ENCODE measurements around the gene S100A16. TPM values are rescaled to one million over a fixed set of nuclear protein-coding genes. Genes with fewer than 3 reads are reported as not detected.
A peak's percentile ranks its signal among the peaks of the same experiment; 100 is the strongest.

The S100A16 gene
- total and polyA plus RNA-seq, 5 donors from 2014 or later = not detected

DNA sequence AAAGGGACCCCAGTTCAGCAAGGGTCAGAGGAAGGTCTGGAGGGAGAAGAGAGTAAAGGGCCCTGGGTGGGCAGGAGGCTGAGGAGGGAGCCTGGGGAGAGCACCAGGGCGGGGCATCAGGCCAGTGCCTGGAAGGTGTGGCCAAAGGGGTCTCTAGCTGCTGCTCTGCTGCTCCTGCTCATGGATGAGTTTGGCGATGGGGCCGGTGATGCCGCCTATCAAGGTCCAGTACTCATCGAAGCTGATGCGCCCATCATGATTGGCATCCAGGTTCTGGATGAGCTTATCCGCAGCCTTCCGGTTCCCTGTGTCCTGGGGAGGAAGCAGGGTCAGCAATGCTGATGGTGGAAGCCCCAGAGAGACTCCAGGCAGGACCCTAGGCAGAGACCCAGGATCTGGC is 5.6 kb downstream of the S100A16 start:
- Mint-ChIP-seq H3K9me3 (peaks cover 0 to 2% (median 0%) of the 10 kb centered on the region in 7 donors), H3K4me3 (no peak overlapping the region), H3K36me3 (no peaks in the 10 kb centered on the region), H3K27ac (no peak overlapping the region), H3K4me1 (no peaks in the 10 kb centered on the region), H3K27me3 (peaks cover 23% of the 10 kb centered on the region)
- no peak for ATAC-seq (ENCODE audit: low read depth in 2 of 2)
- Histone ChIP-seq H3K27ac (ENCODE audit: insufficient read depth, low read length, poor library complexity, severe bottlenecking) (no peak overlapping the region), H3K27me3 (ENCODE audit: control insufficient read depth, insufficient read depth, low read length) (no peaks in the 10 kb centered on the region), H3K9me3 (ENCODE audit: control insufficient read depth in 2 of 2, low read length in 2 of 2) (no peaks in the 10 kb centered on the region), H3K4me3 (ENCODE audit: low read depth, low read length) (no peak overlapping the region), H3K36me3 (ENCODE audit: control insufficient read depth, insufficient read depth, low read length) (no peaks in the 10 kb centered on the region), H3K4me1 (ENCODE audit: control insufficient read depth, insufficient read depth, low read length, poor library complexity, severe bottlenecking) (no peaks in the 10 kb centered on the region)
- no peak for DNase-seq

DNA sequence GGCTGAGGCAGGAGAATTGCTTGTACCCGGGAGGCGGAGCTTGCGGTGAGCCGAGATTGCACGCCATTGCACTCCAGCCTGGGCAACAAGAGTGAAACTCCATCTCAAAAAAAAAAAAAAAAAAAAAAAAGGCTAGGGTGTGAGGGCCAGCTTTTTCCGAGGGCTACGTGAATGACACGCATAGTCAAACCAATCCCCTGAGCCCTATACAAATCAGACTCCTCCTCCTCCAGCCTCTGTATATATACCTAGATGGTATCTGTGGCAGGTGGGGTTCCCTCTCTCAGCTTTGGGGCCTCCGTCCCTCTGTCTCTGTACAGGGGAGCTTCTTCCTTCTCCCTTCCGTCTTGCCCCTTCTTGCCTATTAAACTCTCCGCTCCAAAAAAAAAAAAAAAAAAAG is 6.7 kb downstream of the S100A16 start:
- peaks cover 0 to 4% (median 1%) of the 10 kb centered on the region in 4 donors for H3K4me1 Mint-ChIP-seq
- no peak overlapping the region for H3K4me3 Mint-ChIP-seq
- no peak overlapping the region for H3K27ac Mint-ChIP-seq
- no peaks in the 10 kb centered on the region for H3K27me3 ChIP-seq (ENCODE audit: control insufficient read depth, insufficient read depth, low read length)
- DNase-seq (no peak), ATAC-seq (ENCODE audit: low read depth in 2 of 2) (no peak)
- H3K36me3 ChIP-seq (ENCODE audit: control insufficient read depth, insufficient read depth, low read length) = no peaks in the 10 kb centered on the region
- H3K27ac ChIP-seq (ENCODE audit: insufficient read depth, low read length, poor library complexity, severe bottlenecking) = no peak overlapping the region
- H3K9me3 Mint-ChIP-seq = peaks cover 0 to 2% (median 0%) of the 10 kb centered on the region in 7 donors
- H3K4me1 ChIP-seq (ENCODE audit: control insufficient read depth, insufficient read depth, low read length, poor library complexity, severe bottlenecking) = no peaks in the 10 kb centered on the region
- H3K9me3 ChIP-seq (ENCODE audit: control insufficient read depth in 2 of 2, low read length in 2 of 2) = no peaks in the 10 kb centered on the region
- no peaks in the 10 kb centered on the region for H3K36me3 Mint-ChIP-seq
- H3K27me3 Mint-ChIP-seq = peaks cover 23% of the 10 kb centered on the region
- H3K4me3 ChIP-seq (ENCODE audit: low read depth, low read length) = no peak overlapping the region

DNA sequence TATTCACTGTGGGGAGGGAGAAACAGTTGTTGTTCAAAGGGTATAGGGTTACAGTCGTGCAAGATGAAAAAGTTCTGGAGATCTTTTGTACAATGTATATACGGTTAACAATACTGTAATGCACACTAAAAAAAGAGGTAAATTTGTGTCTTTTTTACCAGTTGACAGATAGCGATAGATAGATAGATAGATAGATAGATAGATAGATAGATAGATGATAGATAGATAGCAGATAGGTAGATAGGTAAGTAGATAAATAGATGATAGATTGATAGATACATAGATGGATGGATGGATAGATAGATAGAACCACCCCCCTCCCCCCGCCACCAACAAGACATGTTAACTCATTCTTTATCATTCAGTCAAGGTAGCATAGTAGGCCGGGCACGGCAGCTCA is 10.2 kb downstream of the S100A16 start:
- Histone ChIP-seq H3K4me3 (ENCODE audit: low read depth, low read length) (no peak overlapping the region), H3K27me3 (ENCODE audit: control insufficient read depth, insufficient read depth, low read length) (no peaks in the 10 kb centered on the region), H3K9me3 (ENCODE audit: control insufficient read depth in 2 of 2, low read length in 2 of 2) (no peaks in the 10 kb centered on the region), H3K4me1 (ENCODE audit: control insufficient read depth, insufficient read depth, low read length, poor library complexity, severe bottlenecking) (peaks cover 9% of the 10 kb centered on the region), H3K36me3 (ENCODE audit: control insufficient read depth, insufficient read depth, low read length) (no peaks in the 10 kb centered on the region), H3K27ac (ENCODE audit: insufficient read depth, low read length, poor library complexity, severe bottlenecking) (no peak overlapping the region)
- DNase-seq = no peak
- Mint-ChIP-seq H3K4me1 (peaks cover 0 to 18% (median 11%) of the 10 kb centered on the region in 4 donors), H3K36me3 (no peaks in the 10 kb centered on the region), H3K4me3 (no peak overlapping the region), H3K9me3 (peaks cover 0 to 2% (median 0%) of the 10 kb centered on the region in 7 donors), H3K27ac (no peak overlapping the region), H3K27me3 (peaks cover 23% of the 10 kb centered on the region)
- ATAC-seq (ENCODE audit: low read depth in 2 of 2) = no peak

DNA sequence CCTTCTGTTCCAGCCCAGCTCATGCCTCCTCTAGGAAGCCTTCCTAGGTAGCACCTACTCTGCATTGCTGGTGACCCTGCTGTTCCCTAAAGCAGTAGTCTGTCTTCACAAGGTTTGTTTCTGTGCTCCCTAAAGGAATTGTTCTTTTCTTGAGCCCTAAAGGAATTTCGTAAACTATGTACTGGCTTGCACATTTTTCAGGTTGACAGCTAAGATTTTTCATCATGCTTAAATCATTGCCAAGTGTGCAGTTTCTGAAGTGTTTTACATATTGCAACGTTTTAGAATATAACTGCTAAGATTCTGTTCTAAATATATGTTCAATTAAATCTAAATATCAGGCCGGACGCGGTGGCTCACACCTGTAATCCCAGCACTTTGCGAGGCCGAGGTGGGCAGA is 13.1 kb downstream of the S100A16 start:
- no peak overlapping the region for H3K4me3 Mint-ChIP-seq
- no peak overlapping the region for H3K27ac Mint-ChIP-seq
- H3K27me3 ChIP-seq (ENCODE audit: control insufficient read depth, insufficient read depth, low read length) = no peaks in the 10 kb centered on the region
- ATAC-seq (ENCODE audit: low read depth in 2 of 2) = no peak
- H3K27ac ChIP-seq (ENCODE audit: insufficient read depth, low read length, poor library complexity, severe bottlenecking) = no peak overlapping the region
- no peak overlapping the region for H3K4me3 ChIP-seq (ENCODE audit: low read depth, low read length)
- peaks cover 0 to 2% (median 0%) of the 10 kb centered on the region in 7 donors for H3K9me3 Mint-ChIP-seq
- H3K4me1 ChIP-seq (ENCODE audit: control insufficient read depth, insufficient read depth, low read length, poor library complexity, severe bottlenecking) = peaks cover 10% of the 10 kb centered on the region
- peaks cover 7 to 30% (median 17%) of the 10 kb centered on the region in 4 donors for H3K4me1 Mint-ChIP-seq
- H3K36me3 ChIP-seq (ENCODE audit: control insufficient read depth, insufficient read depth, low read length) = no peaks in the 10 kb centered on the region
- no peaks in the 10 kb centered on the region for H3K36me3 Mint-ChIP-seq
- H3K9me3 ChIP-seq (ENCODE audit: control insufficient read depth in 2 of 2, low read length in 2 of 2) = no peaks in the 10 kb centered on the region
- DNase-seq = no peak
- H3K27me3 Mint-ChIP-seq = peaks cover 9% of the 10 kb centered on the region

DNA sequence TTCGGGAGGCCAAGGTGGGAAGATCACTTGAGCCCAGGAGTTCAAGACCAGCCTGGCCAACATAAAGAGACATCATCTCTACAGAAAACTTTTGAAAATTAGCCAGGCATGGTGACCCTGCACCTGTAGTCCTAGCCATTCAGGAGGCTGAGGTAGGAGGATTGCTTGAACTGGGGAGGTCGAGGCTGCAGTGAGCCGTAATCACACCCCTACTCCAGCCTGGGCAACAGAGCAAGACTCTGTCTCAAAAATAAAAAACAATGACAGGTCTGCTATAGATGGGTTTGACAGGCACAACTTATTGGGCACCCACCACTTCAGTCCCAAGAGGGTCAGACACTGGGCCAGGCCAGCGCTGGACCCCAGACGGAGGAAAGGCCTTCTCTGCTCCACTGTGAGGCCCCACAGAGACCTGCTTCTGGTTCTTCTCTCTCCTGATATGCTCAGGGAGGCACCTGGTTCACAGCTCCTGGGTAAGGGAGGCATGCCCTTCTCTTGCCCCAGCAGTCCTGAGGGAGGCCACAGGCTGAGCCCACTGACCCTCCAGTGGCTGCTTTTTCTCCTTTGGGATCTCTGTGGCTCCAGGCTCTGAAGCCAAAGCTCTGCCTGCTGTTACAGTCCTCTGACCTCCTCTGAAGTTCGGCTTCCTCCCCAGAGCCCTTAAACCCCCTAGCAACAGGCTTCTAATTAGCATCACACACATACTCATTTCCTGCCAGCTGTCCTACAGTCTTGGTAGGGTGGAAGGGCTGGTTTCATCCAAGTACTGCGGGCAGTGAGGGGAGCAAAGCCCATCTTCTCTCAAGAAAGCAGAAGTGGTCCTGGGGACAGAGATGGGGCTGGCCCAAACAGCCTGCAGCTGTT is 14.4 kb downstream of the S100A16 start:
- Histone ChIP-seq H3K27ac (ENCODE audit: insufficient read depth, low read length, poor library complexity, severe bottlenecking) (peak overlapping the region; percentile 43), H3K36me3 (ENCODE audit: control insufficient read depth, insufficient read depth, low read length) (no peaks in the 10 kb centered on the region), H3K4me1 (ENCODE audit: control insufficient read depth, insufficient read depth, low read length, poor library complexity, severe bottlenecking) (peaks cover 10% of the 10 kb centered on the region), H3K4me3 (ENCODE audit: low read depth, low read length) (no peak overlapping the region), H3K9me3 (ENCODE audit: control insufficient read depth in 2 of 2, low read length in 2 of 2) (no peaks in the 10 kb centered on the region), H3K27me3 (ENCODE audit: control insufficient read depth, insufficient read depth, low read length) (no peaks in the 10 kb centered on the region)
- H3K9me3 Mint-ChIP-seq = no peaks in the 10 kb centered on the region
- H3K36me3 Mint-ChIP-seq = no peaks in the 10 kb centered on the region
- ATAC-seq (ENCODE audit: low read depth in 2 of 2) = peak; percentile 84 to 88
- H3K27ac Mint-ChIP-seq = peak overlapping the region; percentile 81 to 95 (median 84)
- peak overlapping the region in 1 of 4 donors; percentile 33 for H3K4me3 Mint-ChIP-seq
- H3K27me3 Mint-ChIP-seq = peaks cover 1% of the 10 kb centered on the region
- H3K4me1 Mint-ChIP-seq = peaks cover 7 to 30% (median 17%) of the 10 kb centered on the region in 4 donors
- peak in 2 of 3 donors; percentile 31 to 76 for DNase-seq

DNA sequence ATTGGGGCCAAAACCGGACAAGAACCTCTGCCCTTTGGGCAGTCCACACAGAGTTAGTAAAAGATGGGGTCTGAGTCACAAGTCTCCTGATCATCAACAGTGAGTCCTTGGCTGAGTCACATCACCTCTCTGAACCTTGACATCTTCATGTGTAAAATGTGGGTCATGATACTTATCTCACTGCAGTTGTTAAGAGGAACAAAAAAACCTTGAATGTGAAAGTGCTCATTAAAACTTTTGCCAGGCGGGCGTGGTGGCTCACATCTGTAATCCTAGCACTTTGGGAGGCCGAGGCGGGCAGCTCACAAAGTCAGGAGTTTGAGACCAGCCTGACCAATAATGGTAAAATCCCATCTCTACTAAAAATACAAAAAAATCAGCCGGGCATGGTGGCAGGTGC is 15.7 kb downstream of the S100A16 start:
- Mint-ChIP-seq H3K27me3 (no peaks in the 10 kb centered on the region), H3K4me3 (no peak overlapping the region), H3K4me1 (peaks cover 7 to 29% (median 17%) of the 10 kb centered on the region in 4 donors), H3K9me3 (no peaks in the 10 kb centered on the region), H3K36me3 (no peaks in the 10 kb centered on the region), H3K27ac (peak overlapping the region in 2 of 3 donors; percentile 54 to 69)
- Histone ChIP-seq H3K36me3 (ENCODE audit: control insufficient read depth, insufficient read depth, low read length) (no peaks in the 10 kb centered on the region), H3K27me3 (ENCODE audit: control insufficient read depth, insufficient read depth, low read length) (no peaks in the 10 kb centered on the region), H3K4me1 (ENCODE audit: control insufficient read depth, insufficient read depth, low read length, poor library complexity, severe bottlenecking) (peaks cover 10% of the 10 kb centered on the region), H3K9me3 (ENCODE audit: control insufficient read depth in 2 of 2, low read length in 2 of 2) (no peaks in the 10 kb centered on the region), H3K27ac (ENCODE audit: insufficient read depth, low read length, poor library complexity, severe bottlenecking) (no peak overlapping the region), H3K4me3 (ENCODE audit: low read depth, low read length) (no peak overlapping the region)
- DNase-seq (peak in 1 of 3 donors; percentile 42), ATAC-seq (ENCODE audit: low read depth in 2 of 2) (peak; percentile 46 to 52)

DNA sequence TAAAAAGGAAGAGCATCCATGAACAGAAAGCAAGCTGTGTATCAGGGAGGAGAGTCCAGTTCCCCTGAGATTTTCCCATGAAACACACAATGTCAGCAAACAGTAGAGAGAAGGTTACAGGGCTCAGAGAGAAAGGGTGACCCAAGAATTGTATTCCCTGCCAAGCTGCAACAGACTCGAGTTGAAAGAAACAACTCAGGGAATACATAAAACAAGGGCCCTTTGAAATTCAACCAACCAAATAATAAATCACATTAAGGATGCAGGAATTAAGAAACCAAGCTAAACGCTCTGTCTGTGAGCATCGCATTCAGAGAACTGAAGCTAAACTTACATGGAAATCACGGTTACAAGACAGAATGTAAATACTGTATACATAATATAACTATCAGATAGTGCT is 20.2 kb downstream of the S100A16 start:
- Histone ChIP-seq H3K27ac (ENCODE audit: insufficient read depth, low read length, poor library complexity, severe bottlenecking) (no peak overlapping the region), H3K36me3 (ENCODE audit: control insufficient read depth, insufficient read depth, low read length) (no peaks in the 10 kb centered on the region), H3K9me3 (ENCODE audit: control insufficient read depth in 2 of 2, low read length in 2 of 2) (no peaks in the 10 kb centered on the region), H3K27me3 (ENCODE audit: control insufficient read depth, insufficient read depth, low read length) (no peaks in the 10 kb centered on the region), H3K4me1 (ENCODE audit: control insufficient read depth, insufficient read depth, low read length, poor library complexity, severe bottlenecking) (peaks cover 1% of the 10 kb centered on the region), H3K4me3 (ENCODE audit: low read depth, low read length) (no peak overlapping the region)
- no peak overlapping the region for H3K27ac Mint-ChIP-seq
- H3K36me3 Mint-ChIP-seq = no peaks in the 10 kb centered on the region
- H3K27me3 Mint-ChIP-seq = peaks cover 11% of the 10 kb centered on the region
- ATAC-seq (ENCODE audit: low read depth in 2 of 2) (no peak), DNase-seq (no peak)
- peaks cover 3 to 11% (median 8%) of the 10 kb centered on the region in 4 donors for H3K4me1 Mint-ChIP-seq
- H3K4me3 Mint-ChIP-seq = no peak overlapping the region
- no peaks in the 10 kb centered on the region for H3K9me3 Mint-ChIP-seq

DNA sequence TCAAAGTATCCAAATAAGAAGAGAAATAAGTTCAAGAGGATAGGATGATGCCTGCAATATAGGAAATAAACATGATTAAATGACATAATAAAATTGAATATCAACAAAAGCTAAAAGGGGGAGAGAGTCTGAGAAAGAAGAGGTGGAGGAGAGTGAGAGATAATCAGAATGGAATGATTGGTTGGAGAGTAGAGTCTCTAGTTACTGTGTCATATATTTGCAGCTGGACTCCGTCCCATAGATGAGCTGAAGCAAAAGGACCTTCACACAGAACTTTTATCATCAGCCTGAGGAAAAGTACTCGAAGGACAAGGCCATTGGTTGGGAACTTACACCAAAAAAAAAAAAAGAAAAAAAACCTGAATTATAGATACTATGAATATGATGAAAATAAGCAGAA is 24.5 kb downstream of the S100A16 start:
- Histone ChIP-seq H3K27me3 (ENCODE audit: control insufficient read depth, insufficient read depth, low read length) (peaks cover 2% of the 10 kb centered on the region), H3K27ac (ENCODE audit: insufficient read depth, low read length, poor library complexity, severe bottlenecking) (no peak overlapping the region), H3K4me1 (ENCODE audit: control insufficient read depth, insufficient read depth, low read length, poor library complexity, severe bottlenecking) (no peaks in the 10 kb centered on the region), H3K9me3 (ENCODE audit: control insufficient read depth in 2 of 2, low read length in 2 of 2) (no peaks in the 10 kb centered on the region), H3K4me3 (ENCODE audit: low read depth, low read length) (no peak overlapping the region), H3K36me3 (ENCODE audit: control insufficient read depth, insufficient read depth, low read length) (no peaks in the 10 kb centered on the region)
- Mint-ChIP-seq H3K4me1 (no peaks in the 10 kb centered on the region), H3K27me3 (peaks cover 31% of the 10 kb centered on the region), H3K27ac (peak overlapping the region in 1 of 3 donors; percentile 84), H3K36me3 (no peaks in the 10 kb centered on the region), H3K9me3 (no peaks in the 10 kb centered on the region), H3K4me3 (no peak overlapping the region)
- ATAC-seq (ENCODE audit: low read depth in 2 of 2) = no peak
- no peak for DNase-seq

Data from CD4-positive, CD25-positive, alpha-beta regulatory T cell (primary cell).